AG04450 (cell line): ENCODE data around the gene SLC8A2. TPM values are rescaled to one million over a fixed set of nuclear protein-coding genes. Genes with fewer than 3 reads are reported as not detected.

Source experiments
- CTCF ChIA-PET: fragments of 300-600, 350-600 bp; formaldehyde crosslinking; extraction: SDS; loops from one replicate; lab custom pipeline; 2022; ENCODE audit warnings: antibody characterized with exemption, inconsistent platforms; lab: Charles Lee
- POLR2A ChIA-PET: fragments of 350-600 bp; formaldehyde crosslinking; extraction: SDS; loops from one replicate; lab custom pipeline; 2021; ENCODE audit warnings: antibody characterized with exemption, inconsistent platforms; lab: Yijun Ruan, JAX
- DNase-seq: peaks from one replicate; pipeline ENCODE4 v3.0.0-alpha.2; 2011; ENCODE audit warnings: low read depth, low spot score
- H3K27ac ChIP-seq: one replicate; pipeline ENCODE4 v1.5.1; 2012; ENCODE audit warnings: low read depth, low read length, control low read depth
- H3K27me3 ChIP-seq: one replicate; pipeline ENCODE4 v1.6.0; 2012; ENCODE audit warnings: low read length; ENCODE audit not compliant: control insufficient read depth, insufficient read depth
- H3K4me3 ChIP-seq: 2 replicates; pipeline ENCODE4 v1.5.1; 2011; ENCODE audit warnings: mild to moderate bottlenecking, low read depth, low read length, control low read depth
- H3K9me3 ChIP-seq: 2 replicates; pipeline ENCODE4 v1.5.1; 2012; ENCODE audit warnings: low read length; ENCODE audit not compliant: control insufficient read depth, insufficient read depth
- CTCF ChIP-seq: IDR thresholded peaks from 2 replicates; pipeline ENCODE4 v1.5.1; 2011; ENCODE audit warnings: low read depth, low read length, control low read depth, inconsistent platforms
- polyA plus RNA-seq: library from polyadenylated mRNA; depleted of rRNA; stranded (reverse); fragments of >200 nt; gene quantifications from 2 replicates; pipeline ENCODE4 v1.2.3, GENCODE V29; 2011

SLC8A2 gene
- polyA plus RNA-seq, 1 experiment: 0.05 TPM

GRCh38 chr19:47493378-47494210 is 21.9 kb upstream of the SLC8A2 start:
- TF ChIP-seq CTCF: no peak
- Histone ChIP-seq H3K9me3 (no peaks in the 10 kb centered on the region), H3K27me3 (no peaks in the 10 kb centered on the region), H3K4me3 (no peak overlapping the region), H3K27ac (no peak overlapping the region)
- DNase-seq: no peak
- CTCF ChIA-PET: interaction anchor here (2.2 kb wide), 1 partner anchor 9 kb away, joined by 13 read pairs; the partner anchor contains the start of gene KPTN
- POLR2A ChIA-PET: no interaction called here

GRCh38 chr19:47492571-47493377 is 21.1 kb upstream of the SLC8A2 start:
- no peak for DNase-seq
- ChIA-PET POLR2A (no interaction called here), CTCF (no interaction called here)
- Histone ChIP-seq H3K27me3 (no peaks in the 10 kb centered on the region), H3K9me3 (no peaks in the 10 kb centered on the region), H3K27ac (no peak overlapping the region), H3K4me3 (no peak overlapping the region)
- TF ChIP-seq CTCF: no peak

GRCh38 chr19:47492137-47492533 is 20.4 kb upstream of the SLC8A2 start:
- Histone ChIP-seq H3K9me3 (no peaks in the 10 kb centered on the region), H3K4me3 (no peak overlapping the region), H3K27me3 (no peaks in the 10 kb centered on the region), H3K27ac (no peak overlapping the region)
- ChIA-PET CTCF (no interaction called here), POLR2A (no interaction called here)
- TF ChIP-seq CTCF: no peak
- no peak for DNase-seq

- CTCF ChIA-PET: interaction anchor here (1.1 kb wide), 1 partner anchor 24 kb away, joined by 4 read pairs; the partner anchor contains the start of gene NAPA
- Histone ChIP-seq H3K4me3 (no peak overlapping the region), H3K9me3 (no peaks in the 10 kb centered on the region), H3K27me3 (no peaks in the 10 kb centered on the region), H3K27ac (no peak overlapping the region)
- no peak for DNase-seq
- TF ChIP-seq CTCF: no peak
- POLR2A ChIA-PET: no interaction called here
Observed at GRCh38 chr19:47491358-47492136, 19.9 kb upstream of the SLC8A2 start.
